IMR-90 (cell line): ENCODE measurements around the gene NDUFAB1. TPM values are rescaled to one million over a fixed set of nuclear protein-coding genes. Genes with fewer than 3 reads are reported as not detected.

Experiments used
- ATAC-seq: fragments of 200-7000 bp; cut with Tn5 transposase; 2 replicates; pipeline ENCODE4 v1.9.1; 2020; ENCODE audit warnings: low read depth, mild to moderate bottlenecking, moderate library complexity
- BruUV-seq: library from RNA; stranded (reverse); fragments of 400-500 nt; replicated peaks from 2 replicates; lab custom pipeline; 2021; lab: Mats Ljungman, UMichigan
- CTCF ChIA-PET: fragments of 300-600 bp; formaldehyde crosslinking; extraction: SDS; loops from one replicate; lab custom pipeline; 2021; ENCODE audit warnings: antibody characterized with exemption; lab: Yijun Ruan, JAX
- POLR2A ChIA-PET: fragments of 300-600 bp; sonication (Branson Sonifier 250); formaldehyde crosslinking; loops from one replicate; lab custom pipeline; 2022; ENCODE audit warnings: antibody characterized with exemption; ENCODE audit not compliant: unreplicated experiment; lab: Charles Lee
- DNase-seq: peaks from one replicate; pipeline ENCODE4 v3.0.0; 2013
- H2AFZ ChIP-seq: replicated peaks from 2 replicates; pipeline ENCODE3; 2013; ENCODE audit warnings: low read length, mild to moderate bottlenecking; ENCODE audit not compliant: poor library complexity
- H2AK5ac ChIP-seq: 2 replicates; pipeline ENCODE4 v1.6.1; 2013; ENCODE audit warnings: low read depth, low read length, inconsistent platforms
- H2AK9ac ChIP-seq: replicated peaks from 2 replicates; pipeline ENCODE3; 2013; ENCODE audit warnings: mild to moderate bottlenecking, low read depth, low read length, moderate library complexity; ENCODE audit not compliant: poor library complexity
- H2BK120ac ChIP-seq: 2 replicates; pipeline ENCODE4 v1.6.1; 2013; ENCODE audit warnings: low read depth, low read length, inconsistent platforms
- H2BK15ac ChIP-seq: 3 replicates; pipeline ENCODE4 v1.6.1; 2013; ENCODE audit warnings: low read depth, low read length, inconsistent platforms
- H2BK20ac ChIP-seq: 2 replicates; pipeline ENCODE4 v1.6.1; 2013; ENCODE audit warnings: low read depth, mild to moderate bottlenecking, inconsistent platforms, low read length, moderate library complexity
- H2BK5ac ChIP-seq: 2 replicates; pipeline ENCODE4 v1.6.1; 2013; ENCODE audit warnings: mild to moderate bottlenecking, low read depth, low read length, inconsistent platforms; ENCODE audit not compliant: poor library complexity, severe bottlenecking
- H3K14ac ChIP-seq: replicated peaks from 2 replicates; pipeline ENCODE4 v1.6.1; 2013; ENCODE audit warnings: low read depth, low read length, inconsistent platforms
- H3K18ac ChIP-seq: 2 replicates; pipeline ENCODE4 v1.6.1; 2013; ENCODE audit warnings: low read depth, low read length, control low read depth
- H3K23ac ChIP-seq: 2 replicates; pipeline ENCODE4 v1.6.1; 2013; ENCODE audit warnings: low read depth, low read length, inconsistent platforms
- H3K27ac ChIP-seq: 2 replicates; pipeline ENCODE4 v1.5.1; 2013; ENCODE audit warnings: mild to moderate bottlenecking, control low read depth, low read length; ENCODE audit not compliant: insufficient read depth
- H3K27me3 ChIP-seq: 2 replicates; pipeline ENCODE4 v1.6.1; 2013; ENCODE audit warnings: low read length; ENCODE audit not compliant: control insufficient read depth, insufficient read depth
- H3K36me3 ChIP-seq: 2 replicates; pipeline ENCODE4 v1.6.1; 2013; ENCODE audit warnings: low read length, mixed read lengths; ENCODE audit not compliant: control insufficient read depth, insufficient read depth
- H3K4ac ChIP-seq: 2 replicates; pipeline ENCODE4 v1.6.1; 2013; ENCODE audit warnings: low read depth, low read length, inconsistent platforms
- H3K4me1 ChIP-seq: 2 replicates; pipeline ENCODE4 v1.6.1; 2013; ENCODE audit warnings: low read length, mixed read lengths; ENCODE audit not compliant: control insufficient read depth, insufficient read depth
- H3K4me2 ChIP-seq: 2 replicates; pipeline ENCODE4 v1.6.1; 2013; ENCODE audit warnings: low read depth, mild to moderate bottlenecking, control low read depth, low read length, moderate library complexity
- H3K4me3 ChIP-seq: 2 replicates; pipeline ENCODE4 v1.5.1; 2013; ENCODE audit warnings: low read depth, mild to moderate bottlenecking, control low read depth, low read length, moderate library complexity; ENCODE audit not compliant: insufficient read depth
- H3K56ac ChIP-seq: 2 replicates; pipeline ENCODE4 v1.6.1; 2013; ENCODE audit warnings: low read length, inconsistent platforms; ENCODE audit not compliant: insufficient read depth; ENCODE audit errors: extremely low read depth
- H3K79me1 ChIP-seq, 2 experiments: 2 replicates each; pipeline ENCODE4 v1.6.1; 2013; ENCODE audit warnings: low read length in 2 of 2, inconsistent platforms in 1 of 2, low read depth in 1 of 2
- H3K9ac ChIP-seq: 2 replicates; pipeline ENCODE4 v1.6.1; 2013; ENCODE audit warnings: low read depth, low read length, control low read depth
- H3K9me1 ChIP-seq: 2 replicates; pipeline ENCODE4 v1.6.1; 2013; ENCODE audit warnings: low read length, inconsistent platforms; ENCODE audit not compliant: insufficient read depth
- H3K9me3 ChIP-seq: 2 replicates; pipeline ENCODE4 v1.6.1; 2013; ENCODE audit warnings: low read length; ENCODE audit not compliant: control insufficient read depth, insufficient read depth
- H4K20me1 ChIP-seq: 2 replicates; pipeline ENCODE4 v1.6.1; 2013; ENCODE audit warnings: low read length, inconsistent platforms; ENCODE audit not compliant: insufficient read depth
- H4K5ac ChIP-seq: 2 replicates; pipeline ENCODE4 v1.6.1; 2013; ENCODE audit warnings: mild to moderate bottlenecking, low read depth, low read length, control low read depth
- H4K8ac ChIP-seq, 2 experiments: 2 replicates each; pipeline ENCODE4 v1.6.1; 2013; ENCODE audit warnings: low read depth in 2 of 2, low read length in 2 of 2, control low read depth in 1 of 2, inconsistent platforms in 1 of 2
- H4K91ac ChIP-seq: 2 replicates; pipeline ENCODE4 v1.6.1; 2013; ENCODE audit warnings: low read depth, low read length, inconsistent platforms; ENCODE audit not compliant: insufficient read depth
- BHLHE40 ChIP-seq: fragments of 150-350 bp; IDR thresholded peaks from 2 replicates; pipeline ENCODE4 v1.6.1; 2016; ENCODE audit warnings: mild to moderate bottlenecking, low read depth, low read length
- ELK1 ChIP-seq: fragments of 150-350 bp; IDR thresholded peaks from 2 replicates; pipeline ENCODE4 v1.6.1; 2016; ENCODE audit warnings: low read depth, mild to moderate bottlenecking, low read length, moderate library complexity, borderline replicate concordance
- FOS ChIP-seq: fragments of 150-350 bp; IDR thresholded peaks from 2 replicates; pipeline ENCODE4 v1.6.1; 2016; ENCODE audit warnings: low read depth, low read length
- MAFK ChIP-seq: IDR thresholded peaks from 2 replicates; pipeline ENCODE4 v1.6.1; 2012; ENCODE audit warnings: low read depth, low read length, improper control_type of control experiment
- POLR2A ChIP-seq: IDR thresholded peaks from 2 replicates; pipeline ENCODE4 v1.6.1; 2012; ENCODE audit warnings: mild to moderate bottlenecking, low read depth, low read length
- RAD21 ChIP-seq: IDR thresholded peaks from 2 replicates; pipeline ENCODE4 v1.6.1; 2012; ENCODE audit warnings: low read length, improper control_type of control experiment
- RCOR1 ChIP-seq: IDR thresholded peaks from 2 replicates; pipeline ENCODE4 v1.6.1; 2012; ENCODE audit warnings: mild to moderate bottlenecking, low read length, improper control_type of control experiment; ENCODE audit not compliant: insufficient replicate concordance
- SMC3 ChIP-seq: fragments of 150-350 bp; IDR thresholded peaks from 2 replicates; pipeline ENCODE4 v1.6.1; 2016; ENCODE audit warnings: low read depth, mild to moderate bottlenecking, antibody characterized with exemption, low read length, moderate library complexity
- USF2 ChIP-seq: fragments of 150-350 bp; IDR thresholded peaks from 2 replicates; pipeline ENCODE4 v1.6.1; 2017; ENCODE audit warnings: mild to moderate bottlenecking, antibody characterized with exemption, low read length, low read depth
- WGBS, 2 experiments: methylation state at CpG; one replicate each; pipeline versions ENCODE4 v1.1.5 to v1.1.7; 2013; ENCODE audit warnings: missing lambda C conversion rate in 2 of 2; ENCODE audit not compliant: insufficient read length in 1 of 2; ENCODE audit errors: extremely low coverage in 2 of 2; 5-methylcytosine and 5-hydroxymethylcytosine counted together
- dilution Hi-C: fragments of 300-500 bp; cut with HindIII; formaldehyde crosslinking; loops from one replicate; pipeline ENCODE4 v1.14.3; 2018; ENCODE audit warnings: low sequenced_read_pairs; ENCODE audit not compliant: unreplicated experiment
- in situ Hi-C: fragments of 300-500 bp; cut with MboI; formaldehyde crosslinking; loops from 3 replicates; pipeline ENCODE4 v1.14.3; 2019; ENCODE audit warnings: low sequenced_read_pairs, inconsistent platforms, mixed read lengths
- intact Hi-C: fragments of 100-400 bp; cut with micrococcal nuclease; formaldehyde crosslinking; loops from 2 replicates; pipeline ENCODE4 v1.10.0; 2022
- polyA plus RNA-seq, 3 experiments: library from polyadenylated mRNA; depleted of rRNA; stranded (reverse); fragments of >200 nt; gene quantifications; 2 replicates each; pipeline ENCODE4 v1.2.3, GENCODE V29; 2012; ENCODE audit warnings: low replicate concordance in 1 of 3
- total RNA-seq: library from RNA; depleted of rRNA; stranded (reverse); fragments of >200 nt; gene quantifications from 2 replicates; pipeline ENCODE4 v1.2.3, GENCODE V29; 2012

Gene NDUFAB1
- total and polyA plus RNA-seq, 2 of the 4 experiments (the other 2 are of a cell fraction): 117 to 146 TPM

GRCh38 chr16:23594186-23594585 lies 1.9 kb downstream of the NDUFAB1 start:
- Histone ChIP-seq H3K9me1 (peaks cover 12% of the 10 kb centered on the region), H3K9ac (no peak overlapping the region), H3K4me2 (no peak overlapping the region), H4K5ac (no peak overlapping the region), H2AK5ac (no peak overlapping the region), H2BK15ac (no peak overlapping the region), H3K4me3 (no peak overlapping the region), H3K4me1 (peaks cover 3% of the 10 kb centered on the region; the same call in 1 of the 2 replicates), H3K36me3 (peaks cover 26% of the 10 kb centered on the region), H2AFZ (no peak overlapping the region), H2AK9ac (no peak overlapping the region), H3K27ac (no peak overlapping the region), H3K27me3 (no peaks in the 10 kb centered on the region), H4K91ac (no peak overlapping the region), H3K56ac (no peak overlapping the region), H2BK20ac (no peak overlapping the region), H2BK120ac (no peak overlapping the region), H2BK5ac (no peak overlapping the region), H4K8ac (no peak overlapping the region), H3K4ac (no peak overlapping the region), H4K20me1 (peaks cover 31% of the 10 kb centered on the region), H3K79me1 (peaks cover 11 to 51% of the 10 kb centered on the region in 2 experiments), H3K18ac (no peak overlapping the region), H3K9me3 (no peaks in the 10 kb centered on the region), H3K23ac (no peak overlapping the region), H3K14ac (no peak overlapping the region)
- POLR2A ChIA-PET: no interaction called here
- BruUV-seq: no TSS peak
- CTCF ChIA-PET: no interaction called here
- in situ Hi-C loops: no loop called here
- no peak for ATAC-seq
- WGBS, 2 experiments: 100% methylated on average over 4 of the region's 12 CpGs; no CpG with 5 or more reads in 1 of the 2 experiments
- intact Hi-C loops: no loop called here
- DNase-seq: no peak
- dilution Hi-C loops: no loop called here
- TF ChIP-seq USF2 (no peak), FOS (no peak), MAFK (no peak), ELK1 (no peak), BHLHE40 (no peak), RCOR1 (no peak), POLR2A (no peak), RAD21 (no peak), SMC3 (no peak)
